HepG2 (cell line): Measurements from ENCODE around the gene C2CD3. TPM values are rescaled to one million over a fixed set of nuclear protein-coding genes. Genes with fewer than 3 reads are reported as not detected.

Source experiments
- ARNTL ChIP-seq: sonication (generic); formaldehyde crosslinking; IDR thresholded peaks from 2 replicates; pipeline ENCODE4 v1.4.0; 2020; ENCODE audit warnings: mild to moderate bottlenecking, missing genetic modification reagents
- ELF1 ChIP-seq: sonication (generic); formaldehyde crosslinking; IDR thresholded peaks from 2 replicates; pipeline ENCODE4 v1.4.0; 2020; ENCODE audit warnings: missing genetic modification reagents
- EP300 ChIP-seq, 3 experiments: sonication (generic) in 1 of 3; formaldehyde crosslinking in 1 of 3; IDR thresholded peaks; 2 replicates each; pipeline versions ENCODE4 v1.5.1 to v1.6.1; 2011 to 2020; ENCODE audit warnings: low read depth in 2 of 3, low read length in 2 of 3, borderline replicate concordance in 1 of 3, improper control_type of control experiment in 1 of 3, mild to moderate bottlenecking in 1 of 3, missing genetic modification reagents in 1 of 3, moderate library complexity in 1 of 3
- HES4 ChIP-seq: sonication (generic); formaldehyde crosslinking; IDR thresholded peaks from 2 replicates; pipeline ENCODE4 v1.9.0; 2021; ENCODE audit warnings: mild to moderate bottlenecking, missing genetic modification reagents, borderline replicate concordance
- HIVEP1 ChIP-seq: sonication (generic); formaldehyde crosslinking; IDR thresholded peaks from 2 replicates; pipeline ENCODE4 v1.4.0; 2020; ENCODE audit warnings: mild to moderate bottlenecking, missing genetic modification reagents
- IKZF4 ChIP-seq: sonication (generic); formaldehyde crosslinking; IDR thresholded peaks from 2 replicates; pipeline ENCODE4 v1.5.1; 2020; ENCODE audit warnings: borderline replicate concordance, mild to moderate bottlenecking, low read depth, missing genetic modification reagents; ENCODE audit errors: not compliant biosample characterization
- JDP2 ChIP-seq: sonication (generic); formaldehyde crosslinking; IDR thresholded peaks from 2 replicates; pipeline ENCODE4 v1.8.1; 2022; ENCODE audit warnings: missing genetic modification reagents, borderline replicate concordance
- KDM1A ChIP-seq: IDR thresholded peaks from 2 replicates; pipeline ENCODE4 v1.6.1; 2016; ENCODE audit warnings: missing compliant biosample characterization
- NR2F2 ChIP-seq: IDR thresholded peaks from 2 replicates; pipeline ENCODE4 v1.6.1; 2012; ENCODE audit warnings: low read depth, inconsistent platforms, borderline replicate concordance
- PHF21A ChIP-seq: sonication (generic); formaldehyde crosslinking; IDR thresholded peaks from 2 replicates; pipeline ENCODE4 v1.5.0; 2020; ENCODE audit warnings: mild to moderate bottlenecking, missing genetic modification reagents
- POLR2AphosphoS5 ChIP-seq: IDR thresholded peaks from 2 replicates; pipeline ENCODE4 v1.6.1; 2012; ENCODE audit warnings: low read depth, low read length
- RNF2 ChIP-seq: fragments of 450-650 bp; conservative IDR thresholded peaks from 2 replicates; pipeline ENCODE4 v1.6.1; 2016; ENCODE audit warnings: low read depth
- SAFB2 ChIP-seq: sonication (generic); formaldehyde crosslinking; IDR thresholded peaks from 2 replicates; pipeline ENCODE4 v1.5.1; 2020; ENCODE audit warnings: missing genetic modification reagents, low read depth, mild to moderate bottlenecking, borderline replicate concordance
- ZFP36 ChIP-seq: fragments of 150-350 bp; IDR thresholded peaks from 2 replicates; pipeline ENCODE4 v1.6.1; 2018; ENCODE audit warnings: borderline replicate concordance, low read length, low read depth; ENCODE audit not compliant: partially characterized antibody
- ZNF224 ChIP-seq: sonication (generic); formaldehyde crosslinking; IDR thresholded peaks from 2 replicates; pipeline ENCODE4 v1.5.0; 2020; ENCODE audit warnings: mild to moderate bottlenecking, missing genetic modification reagents
- ZNF234 ChIP-seq: sonication (generic); formaldehyde crosslinking; conservative IDR thresholded peaks from 2 replicates; pipeline ENCODE4 v1.5.1; 2020; ENCODE audit warnings: mild to moderate bottlenecking, missing genetic modification reagents
- ZNF260 ChIP-seq: sonication (generic); formaldehyde crosslinking; IDR thresholded peaks from 2 replicates; pipeline ENCODE4 v1.4.0; 2020; ENCODE audit warnings: missing genetic modification reagents, low read depth, mild to moderate bottlenecking, borderline replicate concordance
- ZNF326 ChIP-seq: sonication (generic); formaldehyde crosslinking; IDR thresholded peaks from 2 replicates; pipeline ENCODE4 v1.4.0; 2020; ENCODE audit warnings: missing genetic modification reagents, borderline replicate concordance
- ZNF569 ChIP-seq: sonication (generic); formaldehyde crosslinking; IDR thresholded peaks from 2 replicates; pipeline ENCODE4 v1.5.0; 2020; ENCODE audit warnings: mild to moderate bottlenecking, missing genetic modification reagents, moderate library complexity, borderline replicate concordance
- polyA plus RNA-seq, 8 experiments: library from polyadenylated mRNA; depleted of rRNA in 3 of 8; stranded (reverse) in 7 of 8; unstranded in 1 of 8; fragments of >200 nt; fragmentation: Illumina TruSeq in 4 of 8; extraction: Trizol in 4 of 8; gene quantifications; 2 replicates each; pipeline versions ENCODE4 v1.2.1 to v1.2.3, GENCODE V29; 2011 to 2016; ENCODE audit warnings: low read depth in 4 of 8, missing spikeins in 1 of 8, mixed read lengths in 1 of 8; ENCODE audit not compliant: insufficient read depth in 1 of 8
- total RNA-seq, 5 experiments: library from RNA; depleted of rRNA; stranded (reverse); fragments of >200 nt; fragmentation: Illumina TruSeq; extraction: Trizol; gene quantifications; 2 replicates each; pipeline ENCODE4 v1.2.3, GENCODE V29; 2016; ENCODE audit warnings: low read depth in 1 of 5
- TF ChIP-seq, protein P1 (sequence below): sonication (generic); formaldehyde crosslinking; IDR thresholded peaks from 2 replicates; pipeline ENCODE4 v1.4.0; 2020; ENCODE audit warnings: missing genetic modification reagents, low read depth, mild to moderate bottlenecking, borderline replicate concordance
- TF ChIP-seq, protein P2 (sequence below): sonication (generic); formaldehyde crosslinking; IDR thresholded peaks from 2 replicates; pipeline ENCODE4 v1.4.0; 2020; ENCODE audit warnings: missing genetic modification reagents
- TF ChIP-seq, protein P3 (sequence below): sonication (generic); formaldehyde crosslinking; IDR thresholded peaks from 2 replicates; pipeline ENCODE4 v1.4.0; 2020; ENCODE audit warnings: mild to moderate bottlenecking, missing genetic modification reagents, borderline replicate concordance
- TF ChIP-seq, protein P4 (sequence below): sonication (generic); formaldehyde crosslinking; IDR thresholded peaks from 2 replicates; pipeline ENCODE4 v1.5.1; 2020; ENCODE audit warnings: mild to moderate bottlenecking, missing genetic modification reagents, borderline replicate concordance

Gene C2CD3
- total and polyA plus RNA-seq, 2 of the 13 experiments (the other 11 are each of a cell fraction or from before 2014, with no cell fraction given) = 5.5 to 6.4 TPM

DNA sequence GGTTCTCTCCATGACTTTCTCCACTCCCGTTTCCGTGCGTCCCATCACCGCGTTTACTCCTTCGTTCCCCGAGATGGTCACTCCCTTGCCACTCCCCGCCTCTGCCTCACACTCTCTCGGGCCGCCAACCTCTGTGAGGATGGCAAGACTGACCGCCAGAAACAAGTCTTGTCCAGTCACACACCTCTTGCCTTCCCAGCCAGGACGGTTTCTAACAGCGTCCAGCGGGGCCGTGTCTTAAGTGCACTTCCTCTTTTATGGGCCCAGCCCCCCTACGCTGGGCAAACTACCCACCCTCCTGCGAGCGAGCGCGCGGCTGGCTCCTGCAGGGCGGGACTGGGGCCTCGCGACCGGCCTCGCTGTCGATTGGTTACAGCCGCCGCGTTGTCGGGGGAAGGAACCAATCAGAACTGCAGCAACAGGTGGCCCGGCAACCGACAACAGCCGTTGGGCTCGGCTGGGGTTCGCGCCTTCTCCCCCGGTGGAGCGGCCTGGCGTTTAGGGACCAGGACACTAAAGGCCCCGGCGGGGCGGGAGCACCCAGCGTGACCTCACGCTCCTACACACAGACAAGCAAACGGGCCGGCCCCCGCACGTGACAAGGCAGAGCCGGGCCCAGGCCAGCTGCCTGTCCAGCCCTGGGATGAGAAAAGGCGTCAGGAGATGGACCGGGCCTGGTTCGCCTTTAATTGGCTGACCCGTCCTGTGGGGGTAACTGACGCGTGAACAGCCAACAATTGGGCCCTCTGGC, 187.6 kb downstream of the C2CD3 start (continued):
- TF ChIP-seq EP300 (IDR thresholded peaks at IDR 0.05; ENCODE audit: low read depth in 2 of 2, low read length in 2 of 2) = 0 out of 4 replicates have a peak, but pooled peaks of 1 of the 2 experiments have one; percentile 17
- no peak for TF ChIP-seq EP300 (CRISPR knock-in tag; IDR thresholded peaks at IDR 0.05; ENCODE audit: borderline replicate concordance)
- peak; percentile 59; the same call in 1 of the 2 replicates for TF ChIP-seq POLR2AphosphoS5
- TF ChIP-seq NR2F2 = no peak
- TF ChIP-seq IKZF4 (CRISPR knock-in tag) = peak; percentile 21
- no peak for TF ChIP-seq ZNF234 (CRISPR knock-in tag)
- peak; percentile 98 for TF ChIP-seq PHF21A (CRISPR knock-in tag)
- no peak for TF ChIP-seq ZNF260 (CRISPR knock-in tag)
- TF ChIP-seq, protein P1, sequence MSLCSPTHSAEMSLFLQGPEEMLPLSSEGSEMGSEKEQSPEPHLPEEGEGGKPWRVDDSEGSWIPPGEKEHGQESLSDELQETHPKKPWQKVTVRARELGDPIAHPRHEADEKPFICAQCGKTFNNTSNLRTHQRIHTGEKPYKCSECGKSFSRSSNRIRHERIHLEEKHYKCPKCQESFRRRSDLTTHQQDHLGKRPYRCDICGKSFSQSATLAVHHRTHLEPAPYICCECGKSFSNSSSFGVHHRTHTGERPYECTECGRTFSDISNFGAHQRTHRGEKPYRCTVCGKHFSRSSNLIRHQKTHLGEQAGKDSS = peak; percentile 62
- TF ChIP-seq ZNF326 = no peak
- TF ChIP-seq ZFP36 = no peak
- peak; percentile 61; the same call in 1 of the 2 replicates for TF ChIP-seq ZNF224 (CRISPR knock-in tag)
- no peak for TF ChIP-seq JDP2 (CRISPR knock-in tag)
- TF ChIP-seq ZNF569 (CRISPR knock-in tag) = no peak; the same call in 1 of the 2 replicates
- TF ChIP-seq HES4 (CRISPR knock-in tag) = peak; percentile 93; the same call in 1 of the 2 replicates
- no peak for TF ChIP-seq KDM1A (CRISPR knock-in tag)
- peak; percentile 93 for TF ChIP-seq RNF2
- TF ChIP-seq, protein P2, sequence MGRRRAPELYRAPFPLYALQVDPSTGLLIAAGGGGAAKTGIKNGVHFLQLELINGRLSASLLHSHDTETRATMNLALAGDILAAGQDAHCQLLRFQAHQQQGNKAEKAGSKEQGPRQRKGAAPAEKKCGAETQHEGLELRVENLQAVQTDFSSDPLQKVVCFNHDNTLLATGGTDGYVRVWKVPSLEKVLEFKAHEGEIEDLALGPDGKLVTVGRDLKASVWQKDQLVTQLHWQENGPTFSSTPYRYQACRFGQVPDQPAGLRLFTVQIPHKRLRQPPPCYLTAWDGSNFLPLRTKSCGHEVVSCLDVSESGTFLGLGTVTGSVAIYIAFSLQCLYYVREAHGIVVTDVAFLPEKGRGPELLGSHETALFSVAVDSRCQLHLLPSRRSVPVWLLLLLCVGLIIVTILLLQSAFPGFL = 0 out of 2 replicates have a peak, but pooled peaks have one; percentile 33
- TF ChIP-seq HIVEP1 (CRISPR knock-in tag) = peak; percentile 96
- TF ChIP-seq ELF1 (CRISPR knock-in tag) = peak; percentile 82
- no peak for TF ChIP-seq SAFB2
- TF ChIP-seq, protein P3, sequence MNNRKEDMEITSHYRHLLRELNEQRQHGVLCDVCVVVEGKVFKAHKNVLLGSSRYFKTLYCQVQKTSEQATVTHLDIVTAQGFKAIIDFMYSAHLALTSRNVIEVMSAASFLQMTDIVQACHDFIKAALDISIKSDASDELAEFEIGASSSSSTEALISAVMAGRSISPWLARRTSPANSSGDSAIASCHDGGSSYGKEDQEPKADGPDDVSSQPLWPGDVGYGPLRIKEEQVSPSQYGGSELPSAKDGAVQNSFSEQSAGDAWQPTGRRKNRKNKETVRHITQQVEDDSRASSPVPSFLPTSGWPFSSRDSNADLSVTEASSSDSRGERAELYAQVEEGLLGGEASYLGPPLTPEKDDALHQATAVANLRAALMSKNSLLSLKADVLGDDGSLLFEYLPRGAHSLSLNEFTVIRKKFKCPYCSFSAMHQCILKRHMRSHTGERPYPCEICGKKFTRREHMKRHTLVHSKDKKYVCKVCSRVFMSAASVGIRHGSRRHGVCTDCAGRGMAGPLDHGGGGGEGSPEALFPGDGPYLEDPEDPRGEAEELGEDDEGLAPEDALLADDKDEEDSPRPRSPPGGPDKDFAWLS (CRISPR knock-in tag) = no peak
- peak; percentile 95 for TF ChIP-seq ARNTL
- TF ChIP-seq, protein P4, sequence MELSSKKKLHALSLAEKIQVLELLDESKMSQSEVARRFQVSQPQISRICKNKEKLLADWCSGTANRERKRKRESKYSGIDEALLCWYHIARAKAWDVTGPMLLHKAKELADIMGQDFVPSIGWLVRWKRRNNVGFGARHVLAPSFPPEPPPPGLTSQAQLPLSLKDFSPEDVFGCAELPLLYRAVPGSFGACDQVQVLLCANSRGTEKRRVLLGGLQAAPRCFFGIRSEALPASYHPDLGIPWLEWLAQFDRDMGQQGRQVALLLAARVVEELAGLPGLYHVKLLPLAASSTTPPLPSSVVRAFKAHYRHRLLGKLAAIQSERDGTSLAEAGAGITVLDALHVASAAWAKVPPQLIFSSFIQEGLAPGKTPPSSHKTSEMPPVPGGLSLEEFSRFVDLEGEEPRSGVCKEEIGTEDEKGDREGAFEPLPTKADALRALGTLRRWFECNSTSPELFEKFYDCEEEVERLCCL (CRISPR knock-in tag) = 0 out of 2 replicates have a peak, but pooled peaks have one; percentile 61
